Measurements from ENCODE around the gene PPTC7.
"Not testable (repeated sequence)": the region's sequence is repeated elsewhere in the genome, so short reads cannot be mapped to it uniquely, and the experiment has no call there.

The PPTC7 gene

DNA sequence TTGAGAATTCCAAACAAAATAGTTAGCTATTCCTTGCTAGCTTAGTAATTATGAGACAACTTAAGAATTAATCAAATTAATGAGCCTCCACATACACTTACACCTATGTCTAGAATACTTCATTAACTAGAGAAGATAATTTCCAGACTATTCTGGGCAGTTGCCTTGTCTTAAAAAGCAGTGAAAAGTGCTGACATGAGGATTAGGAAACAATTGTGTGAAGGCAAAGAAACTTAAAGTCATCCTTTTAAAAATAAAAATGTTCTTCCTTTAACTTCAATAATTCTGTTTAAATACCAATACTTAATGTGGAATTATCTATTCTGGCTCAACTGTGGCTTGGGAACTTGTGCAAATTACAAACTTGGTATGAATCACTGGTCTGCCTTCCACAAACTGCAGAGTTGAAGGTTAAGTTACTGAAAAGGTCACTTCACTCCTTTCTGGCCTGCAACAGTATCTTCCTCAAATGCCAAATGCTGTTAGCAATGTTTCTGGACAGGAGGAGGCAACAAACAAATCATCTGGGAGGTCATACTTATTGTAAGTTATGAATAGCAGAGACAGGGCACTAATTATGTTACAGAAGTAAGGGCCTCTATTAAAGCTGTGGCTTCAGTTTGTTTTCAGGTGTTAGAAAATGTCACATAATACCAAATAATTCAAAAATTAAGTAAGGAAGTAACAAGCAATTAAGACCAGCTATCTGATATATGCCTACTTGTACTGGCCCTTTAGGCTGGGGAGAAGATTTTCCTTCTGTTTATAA lies 19.2 kb downstream of the PPTC7 start:
- no peak for DNase-seq

DNA sequence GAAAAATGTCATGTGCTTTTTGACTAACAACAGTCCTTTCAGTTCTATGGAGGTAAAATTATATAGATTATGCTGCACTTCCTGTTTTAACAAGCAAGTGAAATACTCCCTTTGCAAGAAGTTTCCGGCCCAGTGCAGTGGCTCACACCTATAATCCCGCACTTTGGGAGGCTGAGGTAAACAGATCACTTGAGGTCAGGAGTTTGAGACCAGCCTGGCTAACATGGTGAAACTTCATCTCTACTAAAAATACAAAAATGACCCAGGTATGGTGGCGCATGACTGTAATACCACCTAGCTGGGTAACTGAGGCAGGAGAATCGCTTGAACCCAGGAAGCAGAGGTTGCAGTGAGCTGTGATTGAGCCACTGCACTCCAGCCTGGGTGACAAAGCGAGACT lies 20.7 kb downstream of the PPTC7 start:
- peak; percentile 48 to 60 (median 49) for DNase-seq
- peaks cover 50 to 68% of the 10 kb centered on the region in 2 donors for H3K4me1 Mint-ChIP-seq (ENCODE audit: low read depth in 2 of 2)

More for the DNA sequence above, 19.2 kb downstream of the PPTC7 start:
- Mint-ChIP-seq H3K9me3 (no peaks in the 10 kb centered on the region), H3K4me1 (ENCODE audit: low read depth in 2 of 2) (peaks cover 52 to 68% of the 10 kb centered on the region in 2 donors), H3K4me3 (peak overlapping the region; percentile 11 to 17), H3K36me3 (ENCODE audit: insufficient read depth) (peaks cover 25% of the 10 kb centered on the region), H3K27ac (peak overlapping the region; percentile 67 to 97), H3K27me3 (no peaks in the 10 kb centered on the region)
- no peak for ATAC-seq (replicated peaks)

DNA sequence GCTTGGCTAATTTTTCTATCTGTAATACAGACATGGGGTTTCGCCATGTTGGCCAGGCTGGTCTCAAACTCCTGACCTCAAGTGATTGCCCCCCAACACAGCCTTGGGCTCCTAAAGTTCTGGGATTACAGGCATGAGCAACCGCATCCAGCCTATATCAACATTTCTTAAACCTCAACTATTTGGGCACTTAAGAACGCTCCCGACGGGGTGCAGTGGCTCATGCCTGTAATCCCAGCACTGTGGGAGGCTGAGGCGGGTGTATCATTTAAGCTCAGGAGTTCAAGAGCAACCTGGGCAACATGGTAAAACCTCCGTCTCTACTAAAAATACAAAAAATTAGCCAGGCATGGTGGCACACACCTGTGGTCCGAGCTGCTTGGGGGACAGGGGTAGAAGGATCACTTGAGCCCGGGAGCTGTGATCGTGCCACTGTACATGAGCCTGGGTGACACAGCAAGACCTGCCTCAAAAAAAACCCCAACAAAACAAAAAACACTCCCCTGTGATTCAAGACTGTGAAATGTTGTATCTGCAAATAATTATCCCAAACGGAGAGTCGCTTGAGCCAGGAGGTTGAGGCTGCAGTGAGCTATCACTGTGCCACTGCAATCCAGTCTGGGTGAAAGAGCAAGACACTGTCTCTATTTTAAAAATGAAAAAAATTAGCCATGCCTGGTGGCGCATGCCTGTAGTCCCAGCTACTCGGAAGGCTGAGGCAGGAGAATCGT lies 21.5 kb downstream of the PPTC7 start:
- ATAC-seq (replicated peaks), result peak; percentile 8
- H3K27me3 Mint-ChIP-seq, result no peaks in the 10 kb centered on the region
- H3K36me3 Mint-ChIP-seq (ENCODE audit: insufficient read depth), result peaks cover 25% of the 10 kb centered on the region
- H3K27ac Mint-ChIP-seq, result peak overlapping the region; percentile 97
- no peak for DNase-seq
- H3K9me3 Mint-ChIP-seq, result no peaks in the 10 kb centered on the region
- peaks cover 45 to 67% of the 10 kb centered on the region in 2 donors for H3K4me1 Mint-ChIP-seq (ENCODE audit: low read depth in 2 of 2)
- H3K4me3 Mint-ChIP-seq, result peak overlapping the region; percentile 80 to 85

More for the DNA sequence above, 20.7 kb downstream of the PPTC7 start:
- H3K4me3 Mint-ChIP-seq, result peak overlapping the region; percentile 80 to 85
- peaks cover 25% of the 10 kb centered on the region for H3K36me3 Mint-ChIP-seq (ENCODE audit: insufficient read depth)
- peak overlapping the region; percentile 97 for H3K27ac Mint-ChIP-seq
- peak; percentile 85 for ATAC-seq (replicated peaks)
- not testable (repeated sequence) for H3K9me3 Mint-ChIP-seq, H3K27me3 Mint-ChIP-seq

DNA sequence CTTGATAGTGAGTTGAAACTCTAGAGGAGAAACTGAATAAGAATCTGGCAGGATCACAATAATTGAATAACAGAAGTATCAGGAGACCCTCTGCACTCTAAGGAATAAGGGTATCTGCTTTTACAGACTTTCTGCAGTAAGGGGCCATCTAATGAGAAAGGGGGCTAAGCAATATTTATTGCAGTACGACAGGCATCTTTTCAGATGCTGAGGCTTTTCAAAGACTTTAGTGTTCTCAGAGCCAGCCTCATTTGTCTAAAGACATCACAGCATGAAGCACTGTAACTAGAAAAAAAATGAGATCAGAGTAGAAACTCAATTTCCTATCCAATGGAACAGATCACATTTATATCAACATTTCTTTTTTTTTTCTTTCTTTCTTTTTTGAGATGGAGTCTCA lies 22.2 kb downstream of the PPTC7 start:
- Mint-ChIP-seq H3K36me3 (ENCODE audit: insufficient read depth) (peaks cover 25% of the 10 kb centered on the region), H3K9me3 (no peaks in the 10 kb centered on the region), H3K27ac (peak overlapping the region in 1 of 2 donors; percentile 35), H3K27me3 (no peaks in the 10 kb centered on the region), H3K4me3 (peak overlapping the region in 1 of 2 donors; percentile 80), H3K4me1 (ENCODE audit: low read depth in 2 of 2) (peaks cover 46 to 67% of the 10 kb centered on the region in 2 donors)
- no peak for ATAC-seq (replicated peaks)
- DNase-seq, result no peak

DNA sequence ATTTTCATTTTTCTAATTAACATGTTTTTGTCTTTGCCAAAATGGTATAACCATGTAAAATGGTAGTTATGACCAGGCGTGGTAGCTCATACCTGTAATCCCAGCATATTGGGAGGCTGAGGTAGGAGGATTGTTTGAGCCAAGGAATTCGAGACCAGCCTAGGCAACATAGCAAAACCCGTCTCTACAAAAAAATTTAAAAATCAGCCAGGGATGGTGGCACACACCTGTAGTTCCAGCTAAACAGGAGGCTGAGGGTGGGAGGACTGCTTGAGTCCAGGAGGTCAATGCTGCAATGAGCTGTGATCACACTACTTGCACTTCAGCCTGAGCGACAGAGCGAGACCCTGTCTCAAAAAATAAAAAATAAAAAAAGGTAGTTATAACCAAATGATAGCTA lies 23.1 kb downstream of the PPTC7 start:
- Mint-ChIP-seq H3K27me3 (no peaks in the 10 kb centered on the region), H3K4me1 (ENCODE audit: low read depth in 2 of 2) (peaks cover 47 to 65% of the 10 kb centered on the region in 2 donors), H3K36me3 (ENCODE audit: insufficient read depth) (peaks cover 28% of the 10 kb centered on the region), H3K27ac (peak overlapping the region in 1 of 2 donors; percentile 68), H3K4me3 (no peak overlapping the region), H3K9me3 (no peaks in the 10 kb centered on the region)
- DNase-seq, result no peak
- ATAC-seq (replicated peaks), result no peak

DNA sequence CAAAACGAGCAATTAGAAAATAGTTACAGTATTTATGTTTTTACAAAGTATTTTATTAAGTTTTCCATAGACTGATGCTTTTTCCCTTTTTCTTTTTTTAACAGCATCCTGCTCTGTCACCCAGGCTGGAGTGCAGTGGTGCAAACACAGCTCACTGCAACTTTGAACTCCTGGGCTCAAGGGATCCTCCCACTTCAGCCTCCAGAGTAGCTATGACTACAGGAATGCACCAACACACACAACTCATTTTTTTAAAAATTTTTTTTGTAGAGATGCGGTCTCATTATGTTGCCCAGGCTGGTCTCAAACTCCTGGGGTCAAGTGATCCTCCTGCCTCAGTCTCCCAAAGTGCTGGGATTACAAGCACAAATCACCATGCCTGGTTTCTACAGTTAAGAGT lies 24.2 kb downstream of the PPTC7 start:
- peak overlapping the region in 1 of 2 donors; percentile 77 for H3K27ac Mint-ChIP-seq
- H3K4me3 Mint-ChIP-seq; H3K9me3 Mint-ChIP-seq; ATAC-seq (replicated peaks); H3K27me3 Mint-ChIP-seq; DNase-seq: not testable (repeated sequence)
- peaks cover 28% of the 10 kb centered on the region for H3K36me3 Mint-ChIP-seq (ENCODE audit: insufficient read depth)
- peaks cover 45 to 64% of the 10 kb centered on the region in 2 donors for H3K4me1 Mint-ChIP-seq (ENCODE audit: low read depth in 2 of 2)

DNA sequence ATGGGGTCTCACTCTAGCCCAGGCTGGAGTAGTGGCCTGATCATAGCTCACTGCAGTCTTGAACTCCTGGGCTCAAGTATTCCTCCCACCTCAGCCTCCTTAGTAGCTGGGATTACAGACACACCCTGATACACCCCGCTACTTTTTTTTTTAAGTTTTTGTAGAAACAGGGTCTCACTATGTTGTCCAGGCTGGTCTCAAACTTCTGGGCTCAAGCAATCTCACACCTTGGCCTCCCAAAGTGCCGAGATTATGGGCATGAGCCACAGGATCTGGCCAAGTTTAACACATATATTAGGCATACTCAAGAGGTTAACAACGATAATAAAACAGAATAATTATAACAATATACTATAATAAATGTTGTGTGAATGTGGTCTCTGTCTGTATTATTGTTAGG lies 25.8 kb downstream of the PPTC7 start:
- Mint-ChIP-seq H3K27me3 (no peaks in the 10 kb centered on the region), H3K36me3 (ENCODE audit: insufficient read depth) (peaks cover 17% of the 10 kb centered on the region), H3K4me1 (ENCODE audit: low read depth in 2 of 2) (peaks cover 43 to 54% of the 10 kb centered on the region in 2 donors), H3K9me3 (no peaks in the 10 kb centered on the region), H3K27ac (peak overlapping the region in 1 of 2 donors; percentile 76), H3K4me3 (no peak overlapping the region)
- ATAC-seq (replicated peaks) (no peak), DNase-seq (no peak)

DNA sequence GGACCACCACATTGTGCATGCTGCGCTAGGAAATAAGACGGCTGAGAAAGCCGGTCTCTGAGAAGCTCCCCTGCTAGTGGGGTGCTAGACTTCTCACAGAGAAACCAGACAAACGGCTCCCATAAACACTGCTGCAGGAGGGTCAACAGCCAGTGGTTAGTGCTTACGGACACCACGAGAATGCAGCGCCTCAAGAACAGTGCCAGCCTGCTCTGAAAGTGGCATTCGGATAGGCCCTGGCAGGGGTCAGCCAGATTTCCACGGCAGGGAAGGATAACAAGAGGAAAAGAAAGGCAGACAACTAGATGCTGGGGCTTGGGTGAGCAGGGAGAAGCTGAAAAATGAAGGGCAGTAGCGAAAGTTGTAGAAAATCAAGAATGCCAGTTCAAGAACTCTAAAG lies 26.4 kb downstream of the PPTC7 start:
- Mint-ChIP-seq H3K27ac (peak overlapping the region in 1 of 2 donors; percentile 76), H3K36me3 (ENCODE audit: insufficient read depth) (peaks cover 17% of the 10 kb centered on the region), H3K27me3 (no peaks in the 10 kb centered on the region), H3K9me3 (no peaks in the 10 kb centered on the region), H3K4me1 (ENCODE audit: low read depth in 2 of 2) (peaks cover 44 to 57% of the 10 kb centered on the region in 2 donors), H3K4me3 (peak overlapping the region in 1 of 2 donors; percentile 22)
- ATAC-seq (replicated peaks) (no peak), DNase-seq (no peak)

DNA sequence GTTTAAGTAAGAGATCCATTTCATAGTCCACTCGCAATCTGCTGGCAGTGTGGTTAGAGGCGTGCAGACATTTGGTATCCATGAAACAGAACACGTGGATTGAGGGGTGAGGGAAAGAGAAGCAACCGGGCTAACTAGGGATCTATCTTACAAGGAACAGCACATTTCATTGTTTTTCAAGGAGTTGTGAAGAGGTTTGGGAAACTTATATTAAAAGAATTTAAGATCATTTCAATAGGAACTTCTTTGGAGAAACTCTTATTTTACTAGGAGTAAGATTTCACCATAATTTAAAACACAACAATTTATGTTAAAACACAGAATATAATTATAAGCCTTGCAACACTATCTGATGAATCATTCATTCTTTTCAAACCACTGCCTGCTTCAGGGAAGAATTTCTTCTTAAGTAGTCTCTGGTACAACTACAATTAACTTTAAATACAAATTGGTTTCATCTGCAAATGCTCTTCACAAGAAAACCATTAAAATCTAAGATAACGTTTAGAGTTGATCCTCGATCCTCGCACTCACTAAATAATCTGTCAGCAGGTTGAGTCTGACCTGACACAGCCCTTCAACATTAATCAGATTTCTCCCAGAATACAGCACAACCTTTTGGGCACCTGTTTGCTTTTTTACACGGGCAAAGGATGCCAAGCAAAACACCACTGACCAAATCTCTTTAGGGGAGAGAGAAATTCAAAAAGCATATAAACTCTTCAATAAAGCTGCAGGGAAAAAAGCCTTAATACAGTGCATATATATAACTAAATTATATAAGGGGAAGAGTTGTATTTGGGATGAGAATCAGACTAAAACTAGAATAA lies 27.3 kb downstream of the PPTC7 start:
- no peaks in the 10 kb centered on the region for H3K9me3 Mint-ChIP-seq
- H3K4me3 Mint-ChIP-seq, result no peak overlapping the region
- peaks cover 18% of the 10 kb centered on the region for H3K36me3 Mint-ChIP-seq (ENCODE audit: insufficient read depth)
- peaks cover 36 to 51% of the 10 kb centered on the region in 2 donors for H3K4me1 Mint-ChIP-seq (ENCODE audit: low read depth in 2 of 2)
- no peak for DNase-seq
- H3K27me3 Mint-ChIP-seq, result no peaks in the 10 kb centered on the region
- ATAC-seq (replicated peaks), result no peak
- peak overlapping the region in 1 of 2 donors; percentile 69 for H3K27ac Mint-ChIP-seq

DNA sequence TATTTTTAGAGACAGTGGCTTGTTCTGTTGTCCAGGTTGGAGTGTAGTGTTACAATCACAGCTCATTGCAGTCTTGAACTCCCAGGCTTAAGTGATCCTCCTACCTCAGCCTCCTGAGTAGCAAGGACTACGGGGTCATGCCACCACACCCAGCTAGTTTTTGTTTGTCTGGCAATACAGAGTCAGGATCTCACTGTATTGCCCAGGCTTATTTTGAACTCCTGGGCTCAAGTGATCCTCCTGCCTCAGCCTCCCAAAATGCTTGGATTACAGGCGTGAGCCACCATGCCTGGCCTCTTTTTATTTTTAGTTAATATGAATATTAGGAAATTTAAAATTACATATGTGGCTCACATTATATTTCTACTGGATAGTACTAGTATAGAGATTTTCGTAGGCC lies 28.9 kb downstream of the PPTC7 start:
- no peaks in the 10 kb centered on the region for H3K27me3 Mint-ChIP-seq
- H3K4me1 Mint-ChIP-seq (ENCODE audit: low read depth in 2 of 2), result peaks cover 31 to 48% of the 10 kb centered on the region in 2 donors
- ATAC-seq (replicated peaks) (no peak), DNase-seq (no peak)
- peak overlapping the region in 1 of 2 donors; percentile 26 for H3K27ac Mint-ChIP-seq
- H3K36me3 Mint-ChIP-seq (ENCODE audit: insufficient read depth), result peaks cover 26% of the 10 kb centered on the region
- no peaks in the 10 kb centered on the region for H3K9me3 Mint-ChIP-seq
- no peak overlapping the region for H3K4me3 Mint-ChIP-seq

DNA sequence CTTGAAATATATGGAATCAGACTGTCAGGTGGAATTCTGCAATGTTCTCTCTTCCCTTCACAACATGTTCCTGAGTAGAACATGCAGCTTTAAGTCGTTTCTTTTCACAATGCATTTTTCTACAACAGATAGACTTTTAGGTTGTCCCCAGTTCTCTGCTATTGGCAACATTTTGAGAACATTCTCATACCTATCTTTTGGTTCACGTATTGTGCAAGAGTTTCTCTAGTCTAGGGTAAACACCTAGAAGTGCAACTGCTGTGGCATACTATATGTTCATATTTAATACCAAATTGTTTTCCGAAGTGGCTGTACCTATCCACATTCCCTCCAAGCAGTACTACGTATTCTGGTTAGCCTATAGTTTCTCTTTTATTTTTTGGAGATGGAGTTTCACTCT lies 32.1 kb downstream of the PPTC7 start:
- no peak for DNase-seq
- no peaks in the 10 kb centered on the region for H3K27me3 Mint-ChIP-seq
- ATAC-seq (replicated peaks), result no peak
- H3K9me3 Mint-ChIP-seq, result no peaks in the 10 kb centered on the region
- no peak overlapping the region for H3K4me3 Mint-ChIP-seq
- peaks cover 31% of the 10 kb centered on the region for H3K36me3 Mint-ChIP-seq (ENCODE audit: insufficient read depth)
- H3K27ac Mint-ChIP-seq, result no peak overlapping the region
- peaks cover 25 to 37% of the 10 kb centered on the region in 2 donors for H3K4me1 Mint-ChIP-seq (ENCODE audit: low read depth in 2 of 2)

DNA sequence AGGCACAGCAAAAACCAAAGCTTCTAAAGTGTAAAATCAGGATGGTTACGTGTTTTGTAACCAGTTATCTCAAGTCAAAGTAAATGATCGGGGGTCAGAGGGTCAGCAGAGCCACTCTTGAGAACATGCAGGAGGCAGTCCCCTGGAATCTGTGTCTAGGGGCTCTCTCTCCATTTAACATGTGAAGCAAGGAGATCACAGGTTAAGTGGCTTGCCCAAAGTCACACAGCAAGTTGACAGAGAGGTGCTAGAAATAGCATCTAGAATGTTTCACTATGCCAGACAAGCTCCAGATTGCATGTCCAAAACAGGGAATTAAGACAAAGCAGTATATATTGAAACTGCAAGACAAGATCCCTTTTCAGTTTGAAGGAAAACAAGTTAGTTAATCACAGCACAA lies 33.4 kb downstream of the PPTC7 start:
- DNase-seq (no peak), ATAC-seq (replicated peaks) (no peak)
- no peak overlapping the region for H3K4me3 Mint-ChIP-seq
- no peaks in the 10 kb centered on the region for H3K27me3 Mint-ChIP-seq
- peaks cover 38% of the 10 kb centered on the region for H3K36me3 Mint-ChIP-seq (ENCODE audit: insufficient read depth)
- H3K27ac Mint-ChIP-seq, result peak overlapping the region; percentile 44 to 63
- peaks cover 21 to 28% of the 10 kb centered on the region in 2 donors for H3K4me1 Mint-ChIP-seq (ENCODE audit: low read depth in 2 of 2)
- H3K9me3 Mint-ChIP-seq, result no peaks in the 10 kb centered on the region

DNA sequence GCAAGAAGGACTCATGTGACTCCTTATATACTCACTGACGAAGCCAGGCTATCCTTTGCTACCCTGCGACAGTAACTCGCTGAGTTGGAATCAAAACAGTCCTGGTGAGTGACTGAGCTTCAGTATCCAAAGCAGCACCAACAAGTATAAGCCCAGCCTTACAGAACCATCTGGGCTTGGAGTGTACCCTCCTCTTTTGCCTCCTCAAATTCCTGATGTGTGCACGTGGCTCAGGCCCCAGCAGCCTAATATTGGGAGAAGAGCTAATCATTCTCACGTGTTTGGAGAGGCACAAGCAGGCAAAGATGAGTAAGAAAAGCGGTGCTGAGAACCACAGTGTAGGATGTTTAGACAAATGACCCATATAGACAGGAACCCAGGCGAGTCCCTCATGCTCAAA lies 34.4 kb downstream of the PPTC7 start:
- Mint-ChIP-seq H3K4me3 (no peak overlapping the region), H3K27ac (peak overlapping the region; percentile 23 to 70), H3K9me3 (no peaks in the 10 kb centered on the region), H3K27me3 (no peaks in the 10 kb centered on the region), H3K4me1 (ENCODE audit: low read depth in 2 of 2) (peaks cover 22 to 28% of the 10 kb centered on the region in 2 donors), H3K36me3 (ENCODE audit: insufficient read depth) (peaks cover 47% of the 10 kb centered on the region)
- no peak for ATAC-seq (replicated peaks)
- no peak for DNase-seq
